GM23338 (cell line): ENCODE measurements around the gene GDF10. TPM values are rescaled to one million over a fixed set of nuclear protein-coding genes. Genes with fewer than 3 reads are reported as not detected.

ENCODE experiments used
- ATAC-seq: fragments of 200-7000 bp; cut with Tn5 transposase; 3 replicates; pipeline ENCODE4 v1.9.1; 2020
- DNase-seq: peaks from one replicate; pipeline ENCODE4 v3.0.0-alpha.2; 2015; ENCODE audit warnings: low spot score
- H2AFZ ChIP-seq: fragments of 200-600 bp; sonication (generic); 2 replicates; pipeline ENCODE4 v1.8.0; 2016; ENCODE audit warnings: antibody characterized with exemption, mild to moderate bottlenecking, moderate library complexity
- H3F3A ChIP-seq: fragments of 200-600 bp; sonication (generic); replicated peaks from 2 replicates; pipeline ENCODE4 v1.8.0; 2017; ENCODE audit warnings: antibody characterized with exemption, mixed run types, low read depth
- H3K27ac ChIP-seq: fragments of 200-600 bp; sonication (generic); 2 replicates; pipeline ENCODE4 v1.6.1; 2016; ENCODE audit warnings: low read depth
- H3K27me3 ChIP-seq: fragments of 200-600 bp; sonication (generic); 2 replicates; pipeline ENCODE4 v1.8.0; 2016; ENCODE audit warnings: mild to moderate bottlenecking, mixed run types, moderate library complexity; ENCODE audit not compliant: insufficient read depth
- H3K36me3 ChIP-seq: fragments of 200-600 bp; sonication (generic); 2 replicates; pipeline ENCODE4 v1.8.0; 2016; ENCODE audit warnings: mild to moderate bottlenecking; ENCODE audit not compliant: insufficient read depth
- H3K4me1 ChIP-seq: fragments of 200-600 bp; sonication (generic); 2 replicates; pipeline ENCODE4 v1.8.0; 2016; ENCODE audit warnings: mild to moderate bottlenecking, moderate library complexity; ENCODE audit not compliant: insufficient read depth
- H3K4me2 ChIP-seq: fragments of 200-600 bp; sonication (generic); 2 replicates; pipeline ENCODE4 v1.7.1; 2017; ENCODE audit warnings: mixed run types
- H3K4me3 ChIP-seq: fragments of 200-600 bp; sonication (generic); 2 replicates; pipeline ENCODE4 v1.6.1; 2016; ENCODE audit warnings: mixed run types
- H3K79me2 ChIP-seq: fragments of 200-600 bp; sonication (generic); replicated peaks from 2 replicates; pipeline ENCODE4 v1.8.0; 2017; ENCODE audit warnings: mild to moderate bottlenecking; ENCODE audit not compliant: insufficient read depth
- H3K9me2 ChIP-seq: fragments of 200-600 bp; sonication (generic); 2 replicates; pipeline ENCODE4 v1.8.0; 2017; ENCODE audit not compliant: insufficient read depth
- H4K20me1 ChIP-seq: fragments of 200-600 bp; sonication (generic); replicated peaks from 2 replicates; pipeline ENCODE4 v1.8.0; 2017; ENCODE audit warnings: mild to moderate bottlenecking; ENCODE audit not compliant: insufficient read depth
- H3K27ac Mint-ChIP-seq: 2 replicates; pipeline ENCODE4 v1.8.0; 2020; ENCODE audit warnings: inconsistent platforms, mild to moderate bottlenecking, moderate library complexity, mixed read lengths
- H3K27me3 Mint-ChIP-seq: 3 replicates; pipeline ENCODE4 v1.8.0; 2022; ENCODE audit warnings: low read depth, mild to moderate bottlenecking, moderate library complexity, mixed read lengths, inconsistent platforms; ENCODE audit not compliant: insufficient read depth, poor library complexity
- H3K36me3 Mint-ChIP-seq: 3 replicates; pipeline ENCODE4 v1.8.0; 2021; ENCODE audit warnings: low read depth, mild to moderate bottlenecking, inconsistent platforms, moderate library complexity, mixed read lengths
- H3K4me1 Mint-ChIP-seq: 3 replicates; pipeline ENCODE4 v1.8.0; 2020; ENCODE audit warnings: mild to moderate bottlenecking, inconsistent platforms, mixed read lengths
- H3K4me3 Mint-ChIP-seq: 3 replicates; pipeline ENCODE4 v1.8.0; 2021; ENCODE audit warnings: moderate library complexity, mild to moderate bottlenecking, inconsistent platforms, mixed read lengths
- H3K9me3 Mint-ChIP-seq: 3 replicates; pipeline ENCODE4 v1.8.0; 2020; ENCODE audit warnings: moderate library complexity, mild to moderate bottlenecking, inconsistent platforms, mixed read lengths
- CTCF ChIP-seq, 2 experiments: fragments of 200-600 bp in 1 of 2; sonication (generic) in 1 of 2; conservative IDR thresholded peaks; 2 replicates each; pipeline versions ENCODE4 v1.5.1 to v1.6.1; 2016 to 2017; ENCODE audit warnings: antibody characterized with exemption in 2 of 2, low read depth in 2 of 2, mild to moderate bottlenecking in 2 of 2, moderate library complexity in 1 of 2
- EZH2 ChIP-seq: fragments of 200-600 bp; sonication (generic); IDR thresholded peaks from one replicate; pipeline ENCODE4 v1.8.0; 2017; ENCODE audit warnings: antibody characterized with exemption, mild to moderate bottlenecking, low read depth; ENCODE audit not compliant: unreplicated experiment
- EZH2phosphoT487 ChIP-seq: fragments of 200-600 bp; sonication (generic); IDR thresholded peaks from one replicate; pipeline ENCODE4 v1.8.1; 2018; ENCODE audit warnings: antibody characterized with exemption; ENCODE audit not compliant: unreplicated experiment
- JUNB ChIP-seq: IDR thresholded peaks from one replicate; pipeline ENCODE4 v1.6.1; 2016; ENCODE audit warnings: antibody characterized with exemption; ENCODE audit not compliant: unreplicated experiment
- STAT1 ChIP-seq: IDR thresholded peaks from one replicate; pipeline ENCODE4 v1.6.1; 2016; ENCODE audit warnings: antibody characterized with exemption; ENCODE audit not compliant: unreplicated experiment
- ZNF114 ChIP-seq: fragments of 250-450 bp; sonication (Bioruptor Pico); IDR thresholded peaks from 2 replicates; pipeline ENCODE4 v1.5.0; 2020; ENCODE audit warnings: mild to moderate bottlenecking, moderate library complexity
- ZNF331 ChIP-seq: fragments of 250-450 bp; sonication (Bioruptor Pico); IDR thresholded peaks from 2 replicates; pipeline ENCODE4 v1.5.0; 2020; ENCODE audit warnings: low read depth, mild to moderate bottlenecking, moderate library complexity
- polyA plus RNA-seq: library from polyadenylated mRNA; unstranded; fragments of >200 nt; fragmentation: Nextera tagmentation; extraction: Ambion mirVana; gene quantifications from 2 replicates; pipeline ENCODE4 v1.2.1, GENCODE V29; 2016
- total RNA-seq: library from RNA; depleted of rRNA; stranded (reverse); fragments of >200 nt; shearing (Covaris generic); gene quantifications from 2 replicates; pipeline ENCODE4 v1.2.3, GENCODE V29; 2014
- TF ChIP-seq, protein P1 (sequence below): IDR thresholded peaks from one replicate; pipeline ENCODE4 v1.6.1; 2018; ENCODE audit warnings: antibody characterized with exemption; ENCODE audit not compliant: unreplicated experiment
- TF ChIP-seq, protein P2 (sequence below): fragments of 250-450 bp; sonication (Bioruptor Pico); IDR thresholded peaks from 2 replicates; pipeline ENCODE4 v1.5.0; 2020; ENCODE audit warnings: mild to moderate bottlenecking, moderate library complexity

Gene GDF10
- total and polyA plus RNA-seq, 2 experiments from 2014 or later = 0.21 TPM; not detected in 1

GRCh38 chr10:47287805-47288204 lies 12.2 kb upstream of the GDF10 start (continued):
- TF ChIP-seq JUNB = no peak
- TF ChIP-seq, protein P1, sequence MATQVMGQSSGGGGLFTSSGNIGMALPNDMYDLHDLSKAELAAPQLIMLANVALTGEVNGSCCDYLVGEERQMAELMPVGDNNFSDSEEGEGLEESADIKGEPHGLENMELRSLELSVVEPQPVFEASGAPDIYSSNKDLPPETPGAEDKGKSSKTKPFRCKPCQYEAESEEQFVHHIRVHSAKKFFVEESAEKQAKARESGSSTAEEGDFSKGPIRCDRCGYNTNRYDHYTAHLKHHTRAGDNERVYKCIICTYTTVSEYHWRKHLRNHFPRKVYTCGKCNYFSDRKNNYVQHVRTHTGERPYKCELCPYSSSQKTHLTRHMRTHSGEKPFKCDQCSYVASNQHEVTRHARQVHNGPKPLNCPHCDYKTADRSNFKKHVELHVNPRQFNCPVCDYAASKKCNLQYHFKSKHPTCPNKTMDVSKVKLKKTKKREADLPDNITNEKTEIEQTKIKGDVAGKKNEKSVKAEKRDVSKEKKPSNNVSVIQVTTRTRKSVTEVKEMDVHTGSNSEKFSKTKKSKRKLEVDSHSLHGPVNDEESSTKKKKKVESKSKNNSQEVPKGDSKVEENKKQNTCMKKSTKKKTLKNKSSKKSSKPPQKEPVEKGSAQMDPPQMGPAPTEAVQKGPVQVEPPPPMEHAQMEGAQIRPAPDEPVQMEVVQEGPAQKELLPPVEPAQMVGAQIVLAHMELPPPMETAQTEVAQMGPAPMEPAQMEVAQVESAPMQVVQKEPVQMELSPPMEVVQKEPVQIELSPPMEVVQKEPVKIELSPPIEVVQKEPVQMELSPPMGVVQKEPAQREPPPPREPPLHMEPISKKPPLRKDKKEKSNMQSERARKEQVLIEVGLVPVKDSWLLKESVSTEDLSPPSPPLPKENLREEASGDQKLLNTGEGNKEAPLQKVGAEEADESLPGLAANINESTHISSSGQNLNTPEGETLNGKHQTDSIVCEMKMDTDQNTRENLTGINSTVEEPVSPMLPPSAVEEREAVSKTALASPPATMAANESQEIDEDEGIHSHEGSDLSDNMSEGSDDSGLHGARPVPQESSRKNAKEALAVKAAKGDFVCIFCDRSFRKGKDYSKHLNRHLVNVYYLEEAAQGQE = no peak
- no peak for TF ChIP-seq ZNF114 (CRISPR knock-in tag)
- no peak for TF ChIP-seq EZH2

GRCh38 chr10:47288236-47288635 lies 11.8 kb upstream of the GDF10 start:
- H3K27me3 Mint-ChIP-seq = peaks cover 6% of the 10 kb centered on the region
- no peak for ATAC-seq
- H3K27ac Mint-ChIP-seq = no peak overlapping the region
- H3K4me3 Mint-ChIP-seq = no peak overlapping the region
- Histone ChIP-seq H4K20me1 (no peaks in the 10 kb centered on the region), H3K27ac (no peak overlapping the region), H3F3A (no peaks in the 10 kb centered on the region), H2AFZ (no peak overlapping the region), H3K9me2 (peaks cover 4% of the 10 kb centered on the region; the same call in 1 of the 2 replicates), H3K4me2 (no peak overlapping the region), H3K27me3 (no peaks in the 10 kb centered on the region), H3K4me3 (no peak overlapping the region), H3K36me3 (no peaks in the 10 kb centered on the region), H3K79me2 (no peaks in the 10 kb centered on the region), H3K4me1 (no peaks in the 10 kb centered on the region)
- H3K9me3 Mint-ChIP-seq = no peaks in the 10 kb centered on the region
- DNase-seq = no peak
- no peaks in the 10 kb centered on the region; the same call in 2 of the 3 replicates for H3K4me1 Mint-ChIP-seq
- no peaks in the 10 kb centered on the region for H3K36me3 Mint-ChIP-seq
- TF ChIP-seq, protein P2, sequence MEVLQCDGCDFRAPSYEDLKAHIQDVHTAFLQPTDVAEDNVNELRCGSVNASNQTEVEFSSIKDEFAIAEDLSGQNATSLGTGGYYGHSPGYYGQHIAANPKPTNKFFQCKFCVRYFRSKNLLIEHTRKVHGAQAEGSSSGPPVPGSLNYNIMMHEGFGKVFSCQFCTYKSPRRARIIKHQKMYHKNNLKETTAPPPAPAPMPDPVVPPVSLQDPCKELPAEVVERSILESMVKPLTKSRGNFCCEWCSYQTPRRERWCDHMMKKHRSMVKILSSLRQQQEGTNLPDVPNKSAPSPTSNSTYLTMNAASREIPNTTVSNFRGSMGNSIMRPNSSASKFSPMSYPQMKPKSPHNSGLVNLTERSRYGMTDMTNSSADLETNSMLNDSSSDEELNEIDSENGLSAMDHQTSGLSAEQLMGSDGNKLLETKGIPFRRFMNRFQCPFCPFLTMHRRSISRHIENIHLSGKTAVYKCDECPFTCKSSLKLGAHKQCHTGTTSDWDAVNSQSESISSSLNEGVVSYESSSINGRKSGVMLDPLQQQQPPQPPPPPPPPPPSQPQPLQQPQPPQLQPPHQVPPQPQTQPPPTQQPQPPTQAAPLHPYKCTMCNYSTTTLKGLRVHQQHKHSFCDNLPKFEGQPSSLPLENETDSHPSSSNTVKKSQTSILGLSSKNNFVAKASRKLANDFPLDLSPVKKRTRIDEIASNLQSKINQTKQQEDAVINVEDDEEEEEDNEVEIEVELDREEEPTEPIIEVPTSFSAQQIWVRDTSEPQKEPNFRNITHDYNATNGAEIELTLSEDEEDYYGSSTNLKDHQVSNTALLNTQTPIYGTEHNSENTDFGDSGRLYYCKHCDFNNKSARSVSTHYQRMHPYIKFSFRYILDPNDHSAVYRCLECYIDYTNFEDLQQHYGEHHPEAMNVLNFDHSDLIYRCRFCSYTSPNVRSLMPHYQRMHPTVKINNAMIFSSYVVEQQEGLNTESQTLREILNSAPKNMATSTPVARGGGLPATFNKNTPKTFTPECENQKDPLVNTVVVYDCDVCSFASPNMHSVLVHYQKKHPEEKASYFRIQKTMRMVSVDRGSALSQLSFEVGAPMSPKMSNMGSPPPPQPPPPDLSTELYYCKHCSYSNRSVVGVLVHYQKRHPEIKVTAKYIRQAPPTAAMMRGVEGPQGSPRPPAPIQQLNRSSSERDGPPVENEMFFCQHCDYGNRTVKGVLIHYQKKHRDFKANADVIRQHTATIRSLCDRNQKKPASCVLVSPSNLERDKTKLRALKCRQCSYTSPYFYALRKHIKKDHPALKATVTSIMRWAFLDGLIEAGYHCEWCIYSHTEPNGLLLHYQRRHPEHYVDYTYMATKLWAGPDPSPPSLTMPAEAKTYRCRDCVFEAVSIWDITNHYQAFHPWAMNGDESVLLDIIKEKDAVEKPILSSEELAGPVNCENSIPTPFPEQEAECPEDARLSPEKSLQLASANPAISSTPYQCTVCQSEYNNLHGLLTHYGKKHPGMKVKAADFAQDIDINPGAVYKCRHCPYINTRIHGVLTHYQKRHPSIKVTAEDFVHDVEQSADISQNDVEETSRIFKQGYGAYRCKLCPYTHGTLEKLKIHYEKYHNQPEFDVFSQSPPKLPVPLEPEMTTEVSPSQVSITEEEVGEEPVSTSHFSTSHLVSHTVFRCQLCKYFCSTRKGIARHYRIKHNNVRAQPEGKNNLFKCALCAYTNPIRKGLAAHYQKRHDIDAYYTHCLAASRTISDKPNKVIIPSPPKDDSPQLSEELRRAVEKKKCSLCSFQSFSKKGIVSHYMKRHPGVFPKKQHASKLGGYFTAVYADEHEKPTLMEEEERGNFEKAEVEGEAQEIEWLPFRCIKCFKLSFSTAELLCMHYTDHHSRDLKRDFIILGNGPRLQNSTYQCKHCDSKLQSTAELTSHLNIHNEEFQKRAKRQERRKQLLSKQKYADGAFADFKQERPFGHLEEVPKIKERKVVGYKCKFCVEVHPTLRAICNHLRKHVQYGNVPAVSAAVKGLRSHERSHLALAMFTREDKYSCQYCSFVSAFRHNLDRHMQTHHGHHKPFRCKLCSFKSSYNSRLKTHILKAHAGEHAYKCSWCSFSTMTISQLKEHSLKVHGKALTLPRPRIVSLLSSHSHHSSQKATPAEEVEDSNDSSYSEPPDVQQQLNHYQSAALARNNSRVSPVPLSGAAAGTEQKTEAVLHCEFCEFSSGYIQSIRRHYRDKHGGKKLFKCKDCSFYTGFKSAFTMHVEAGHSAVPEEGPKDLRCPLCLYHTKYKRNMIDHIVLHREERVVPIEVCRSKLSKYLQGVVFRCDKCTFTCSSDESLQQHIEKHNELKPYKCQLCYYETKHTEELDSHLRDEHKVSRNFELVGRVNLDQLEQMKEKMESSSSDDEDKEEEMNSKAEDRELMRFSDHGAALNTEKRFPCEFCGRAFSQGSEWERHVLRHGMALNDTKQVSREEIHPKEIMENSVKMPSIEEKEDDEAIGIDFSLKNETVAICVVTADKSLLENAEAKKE = no peak
- TF ChIP-seq ZNF331 = no peak
- no peak for TF ChIP-seq CTCF (conservative IDR thresholded peaks at IDR 0.05; ENCODE audit: low read depth in 2 of 2)
- no peak for TF ChIP-seq EZH2phosphoT487
- TF ChIP-seq STAT1 = no peak
- TF ChIP-seq, protein P1 = no peak
- TF ChIP-seq JUNB = no peak
- TF ChIP-seq EZH2 = no peak
- TF ChIP-seq ZNF114 (CRISPR knock-in tag) = no peak
